ENCODE measurements around the gene MRTFB.

- TF ChIP-seq POLR2AphosphoS5 (IDR thresholded peaks at IDR 0.05; ENCODE audit: low read depth) (no peak), CTCF (conservative IDR thresholded peaks at IDR 0.05; ENCODE audit: low read depth in 2 of 2) (no peak)
These were observed 111.9 kb downstream of the MRTFB start for GRCh38 chr16:14182999-14183398.
